NAMALWA (cell line): ENCODE results near the gene GNAI1.

ENCODE experiments used
- DNase-seq: peaks from one replicate; pipeline ENCODE4 v3.0.0-alpha.2; 2015; ENCODE audit warnings: low spot score

Gene GNAI1

GRCh38 chr7:80213814-80214213 is 79.2 kb downstream of the GNAI1 start:
- DNase-seq, result no peak

GRCh38 chr7:80215734-80216133 is 81.1 kb downstream of the GNAI1 start:
- no peak for DNase-seq

- DNase-seq, result no peak
These were observed 82.6 kb downstream of the GNAI1 start for GRCh38 chr7:80216996-80217842.

GRCh38 chr7:80218723-80219122 is 84.1 kb downstream of the GNAI1 start:
- no peak for DNase-seq

GRCh38 chr7:80220022-80220634 is 85.5 kb downstream of the GNAI1 start:
- DNase-seq, result no peak

GRCh38 chr7:80224415-80224814 is 89.8 kb downstream of the GNAI1 start:
- DNase-seq, result no peak

GRCh38 chr7:80225361-80225760 is 90.7 kb downstream of the GNAI1 start:
- DNase-seq, result no peak

- no peak for DNase-seq
These were observed 92.0 kb downstream of the GNAI1 start for GRCh38 chr7:80226629-80227028.

- DNase-seq, result no peak
These were observed 95.7 kb downstream of the GNAI1 start for GRCh38 chr7:80230327-80230726.

- no peak for DNase-seq
These were observed 97.1 kb downstream of the GNAI1 start for GRCh38 chr7:80231707-80232106.

- no peak for DNase-seq
These were observed 98.5 kb downstream of the GNAI1 start for GRCh38 chr7:80232979-80233724.

GRCh38 chr7:80235334-80235733 is 100.7 kb downstream of the GNAI1 start:
- no peak for DNase-seq

- DNase-seq, result no peak
These were observed 102.0 kb downstream of the GNAI1 start for GRCh38 chr7:80236681-80237080.

GRCh38 chr7:80240265-80241025 is 105.8 kb downstream of the GNAI1 start:
- no peak for DNase-seq

GRCh38 chr7:80241671-80242070 is 107.0 kb downstream of the GNAI1 start:
- DNase-seq, result no peak

- no peak for DNase-seq
These were observed 108.8 kb downstream of the GNAI1 start for GRCh38 chr7:80243425-80243824.

GRCh38 chr7:80244206-80244916 is 109.7 kb downstream of the GNAI1 start:
- DNase-seq, result no peak

GRCh38 chr7:80247144-80247543 is 112.5 kb downstream of the GNAI1 start:
- no peak for DNase-seq

GRCh38 chr7:80247891-80248290 is 113.3 kb downstream of the GNAI1 start:
- no peak for DNase-seq

- no peak for DNase-seq
These were observed 114.6 kb downstream of the GNAI1 start for GRCh38 chr7:80249184-80249583.

GRCh38 chr7:80249619-80250295 is 115.1 kb downstream of the GNAI1 start:
- no peak for DNase-seq
